Measurements from ENCODE around the gene PDE4D. TPM values are rescaled to one million over a fixed set of nuclear protein-coding genes. Genes with fewer than 3 reads are reported as not detected.
"Not testable (repeated sequence)": the region's sequence is repeated elsewhere in the genome, so short reads cannot be mapped to it uniquely, and the experiment has no call there.

PDE4D gene
- total RNA-seq, 1 donor from 2014 or later = 85.8 TPM

- Histone ChIP-seq H3K36me3 (no peaks in the 10 kb centered on the region), H3K27ac (no peak overlapping the region), H3K4me1 (no peaks in the 10 kb centered on the region), H3K9me3 (no peaks in the 10 kb centered on the region), H3K4me3 (no peak overlapping the region), H3K27me3 (no peaks in the 10 kb centered on the region)
- intact Hi-C loops (cut with DNase I) = no loop called here
- ATAC-seq = no peak
- TF ChIP-seq CTCF (IDR thresholded peaks at IDR 0.05) = no peak
- no peak for DNase-seq
These were observed 481.1 kb downstream of the PDE4D start for GRCh38 chr5:59412428-59412827.

- DNase-seq; ATAC-seq; H3K27me3 ChIP-seq; H3K9me3 ChIP-seq; H3K27ac ChIP-seq; intact Hi-C loops (cut with DNase I); H3K4me1 ChIP-seq; H3K36me3 ChIP-seq; H3K4me3 ChIP-seq: not testable (repeated sequence)
These were observed 484.5 kb downstream of the PDE4D start for GRCh38 chr5:59408997-59409396.

- no peak for DNase-seq
- no peak for ATAC-seq
- intact Hi-C loops (cut with DNase I) = no loop called here
- H3K27ac ChIP-seq = no peak overlapping the region
- H3K9me3 ChIP-seq = no peaks in the 10 kb centered on the region
- TF ChIP-seq CTCF (IDR thresholded peaks at IDR 0.05) = no peak
- no peaks in the 10 kb centered on the region for H3K27me3 ChIP-seq
- H3K4me1 ChIP-seq = no peaks in the 10 kb centered on the region
- H3K36me3 ChIP-seq = no peaks in the 10 kb centered on the region
- no peak overlapping the region for H3K4me3 ChIP-seq
These were observed 485.6 kb downstream of the PDE4D start for GRCh38 chr5:59407967-59408366.

- Histone ChIP-seq H3K4me1 (no peaks in the 10 kb centered on the region), H3K27ac (no peak overlapping the region), H3K27me3 (no peaks in the 10 kb centered on the region), H3K4me3 (no peak overlapping the region), H3K36me3 (no peaks in the 10 kb centered on the region), H3K9me3 (no peaks in the 10 kb centered on the region)
- ATAC-seq (no peak), DNase-seq (no peak)
- no peak for TF ChIP-seq CTCF (IDR thresholded peaks at IDR 0.05)
- intact Hi-C loops (cut with DNase I) = no loop called here
These were observed 491.9 kb downstream of the PDE4D start for GRCh38 chr5:59401637-59402036.

GRCh38 chr5:59394956-59395355 is 498.6 kb downstream of the PDE4D start:
- intact Hi-C loops (cut with DNase I); H3K36me3 ChIP-seq; H3K4me3 ChIP-seq; H3K27me3 ChIP-seq; H3K27ac ChIP-seq; ATAC-seq; H3K4me1 ChIP-seq; H3K9me3 ChIP-seq; DNase-seq: not testable (repeated sequence)

- Histone ChIP-seq H3K9me3 (no peaks in the 10 kb centered on the region), H3K27ac (no peak overlapping the region), H3K4me1 (no peaks in the 10 kb centered on the region), H3K27me3 (no peaks in the 10 kb centered on the region), H3K36me3 (no peaks in the 10 kb centered on the region), H3K4me3 (no peak overlapping the region)
- DNase-seq (no peak), ATAC-seq (no peak)
- TF ChIP-seq CTCF (IDR thresholded peaks at IDR 0.05) = no peak
- intact Hi-C loops (cut with DNase I) = no loop called here
These were observed 499.7 kb downstream of the PDE4D start for GRCh38 chr5:59393585-59394420.

Measured in upper lobe of right lung (tissue), 1 donor.